ENCODE results near the gene MPZL1. TPM values are rescaled to one million over a fixed set of nuclear protein-coding genes. Genes with fewer than 3 reads are reported as not detected.

MPZL1 gene
- total RNA-seq, 2 donors from 2014 or later = 112 to 144 TPM

- no peak for DNase-seq
- Histone ChIP-seq H3K27me3 (no peaks in the 10 kb centered on the region), H3K36me3 (no peaks in the 10 kb centered on the region), H3K9ac (ENCODE audit: low read depth in 2 of 2, low read length in 2 of 2) (no peak overlapping the region), H3K9me3 (no peaks in the 10 kb centered on the region), H3K27ac (peak overlapping the region; percentile 38), H3K4me1 (no peaks in the 10 kb centered on the region), H3K4me3 (no peak overlapping the region)
- no peak for TF ChIP-seq CTCF (IDR thresholded peaks at IDR 0.05)
- intact Hi-C loops (cut with DNase I) = no loop called here
These were observed 99.0 kb downstream of the MPZL1 start for GRCh38 chr1:167820684-167821355.

- Histone ChIP-seq H3K36me3 (no peaks in the 10 kb centered on the region), H3K27me3 (no peaks in the 10 kb centered on the region), H3K27ac (no peak overlapping the region), H3K9me3 (no peaks in the 10 kb centered on the region), H3K4me1 (no peaks in the 10 kb centered on the region), H3K9ac (ENCODE audit: low read depth in 2 of 2, low read length in 2 of 2) (no peak overlapping the region), H3K4me3 (no peak overlapping the region)
- intact Hi-C loops (cut with DNase I) = no loop called here
- no peak for TF ChIP-seq CTCF (IDR thresholded peaks at IDR 0.05)
- no peak for DNase-seq
These were observed 99.5 kb downstream of the MPZL1 start for GRCh38 chr1:167821356-167821685.

GRCh38 chr1:167821969-167822685 lies 100.3 kb downstream of the MPZL1 start:
- intact Hi-C loops (cut with DNase I) = no loop called here
- no peak overlapping the region for H3K9ac ChIP-seq (ENCODE audit: low read depth in 2 of 2, low read length in 2 of 2)
- H3K4me1 ChIP-seq = no peaks in the 10 kb centered on the region
- H3K27ac ChIP-seq = no peak overlapping the region
- no peaks in the 10 kb centered on the region for H3K9me3 ChIP-seq
- H3K36me3 ChIP-seq = no peaks in the 10 kb centered on the region
- H3K4me3 ChIP-seq = no peak overlapping the region
- DNase-seq = no peak
- no peak for TF ChIP-seq CTCF (IDR thresholded peaks at IDR 0.05)
- no peaks in the 10 kb centered on the region for H3K27me3 ChIP-seq

- intact Hi-C loops (cut with DNase I) = no loop called here
- Histone ChIP-seq H3K36me3 (no peaks in the 10 kb centered on the region), H3K27ac (no peak overlapping the region), H3K9me3 (no peaks in the 10 kb centered on the region), H3K4me3 (no peak overlapping the region), H3K9ac (ENCODE audit: low read depth in 2 of 2, low read length in 2 of 2) (no peak overlapping the region), H3K4me1 (no peaks in the 10 kb centered on the region), H3K27me3 (no peaks in the 10 kb centered on the region)
- no peak for TF ChIP-seq CTCF (IDR thresholded peaks at IDR 0.05)
- DNase-seq = no peak
These were observed 102.5 kb downstream of the MPZL1 start for GRCh38 chr1:167824163-167824794.

- Histone ChIP-seq H3K27me3 (no peaks in the 10 kb centered on the region), H3K36me3 (no peaks in the 10 kb centered on the region), H3K9ac (ENCODE audit: low read depth in 2 of 2, low read length in 2 of 2) (no peak overlapping the region), H3K9me3 (no peaks in the 10 kb centered on the region), H3K4me3 (no peak overlapping the region), H3K4me1 (no peaks in the 10 kb centered on the region), H3K27ac (no peak overlapping the region)
- intact Hi-C loops (cut with DNase I) = no loop called here
- no peak for DNase-seq
- no peak for TF ChIP-seq CTCF (IDR thresholded peaks at IDR 0.05)
These were observed 103.8 kb downstream of the MPZL1 start for GRCh38 chr1:167825419-167826079.
